Measurements from ENCODE around the gene COX19.

Gene COX19

DNA sequence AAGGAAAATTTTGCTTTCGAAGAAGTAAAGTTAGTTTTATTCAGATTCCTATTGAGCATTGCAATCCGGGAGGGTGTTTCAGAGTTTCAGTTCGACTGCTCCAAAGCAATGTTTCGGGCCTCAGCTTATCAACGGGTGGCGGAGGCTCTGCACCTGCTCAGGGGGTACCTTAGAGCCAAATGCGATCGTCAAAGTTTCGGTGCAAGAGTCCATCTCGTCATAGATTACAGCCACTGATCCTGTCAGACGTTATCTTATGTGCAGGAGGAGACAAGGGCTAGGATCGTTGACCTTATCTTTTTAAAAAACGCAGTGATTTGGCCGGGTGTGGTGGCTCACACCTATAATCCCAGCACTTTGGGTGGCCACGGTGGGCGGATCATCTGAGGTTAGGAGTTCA is 3.8 kb upstream of the COX19 start:
- DNase-seq (ENCODE audit: low read depth): no peak
- H3K4me3 ChIP-seq (ENCODE audit: low read depth, low read length): no peak overlapping the region
- TF ChIP-seq, protein P1, sequence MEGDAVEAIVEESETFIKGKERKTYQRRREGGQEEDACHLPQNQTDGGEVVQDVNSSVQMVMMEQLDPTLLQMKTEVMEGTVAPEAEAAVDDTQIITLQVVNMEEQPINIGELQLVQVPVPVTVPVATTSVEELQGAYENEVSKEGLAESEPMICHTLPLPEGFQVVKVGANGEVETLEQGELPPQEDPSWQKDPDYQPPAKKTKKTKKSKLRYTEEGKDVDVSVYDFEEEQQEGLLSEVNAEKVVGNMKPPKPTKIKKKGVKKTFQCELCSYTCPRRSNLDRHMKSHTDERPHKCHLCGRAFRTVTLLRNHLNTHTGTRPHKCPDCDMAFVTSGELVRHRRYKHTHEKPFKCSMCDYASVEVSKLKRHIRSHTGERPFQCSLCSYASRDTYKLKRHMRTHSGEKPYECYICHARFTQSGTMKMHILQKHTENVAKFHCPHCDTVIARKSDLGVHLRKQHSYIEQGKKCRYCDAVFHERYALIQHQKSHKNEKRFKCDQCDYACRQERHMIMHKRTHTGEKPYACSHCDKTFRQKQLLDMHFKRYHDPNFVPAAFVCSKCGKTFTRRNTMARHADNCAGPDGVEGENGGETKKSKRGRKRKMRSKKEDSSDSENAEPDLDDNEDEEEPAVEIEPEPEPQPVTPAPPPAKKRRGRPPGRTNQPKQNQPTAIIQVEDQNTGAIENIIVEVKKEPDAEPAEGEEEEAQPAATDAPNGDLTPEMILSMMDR (IDR thresholded peaks at IDR 0.05; ENCODE audit: control insufficient read depth, extremely low read depth, insufficient read depth): no peak

DNA sequence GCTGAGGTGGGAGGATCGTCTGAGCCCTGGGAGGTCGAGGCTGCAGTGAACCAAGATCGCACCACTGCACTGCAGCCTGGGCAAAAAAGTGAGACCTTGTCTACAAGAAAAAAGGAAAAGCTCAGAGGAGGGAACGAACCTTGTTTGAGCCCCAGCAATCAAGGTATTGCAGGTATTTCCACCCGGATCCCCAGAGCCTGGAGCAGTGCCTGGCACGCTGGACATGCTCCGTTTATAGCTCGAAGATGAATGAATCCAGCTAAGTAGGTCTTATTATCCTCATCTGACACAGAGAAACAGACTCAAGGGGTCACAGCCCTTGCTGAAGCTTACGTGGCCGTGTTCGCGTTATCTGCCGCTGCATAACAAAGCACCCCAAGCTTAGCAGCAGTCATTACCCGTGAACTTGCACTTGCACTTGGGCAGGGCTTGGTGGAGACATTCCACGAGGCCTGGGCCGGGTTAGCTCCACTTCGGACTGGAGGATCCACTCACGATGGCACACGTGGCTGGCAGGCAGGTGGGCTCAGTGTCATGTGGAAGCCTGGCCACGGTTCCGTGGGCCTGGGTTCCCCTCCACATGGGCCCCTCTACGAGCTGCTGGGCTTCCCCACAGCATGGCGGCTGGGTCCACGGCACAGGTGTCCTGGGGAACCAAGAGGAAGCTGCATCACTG is 3.2 kb upstream of the COX19 start:
- no peak for DNase-seq (ENCODE audit: low read depth)
- no peak overlapping the region for H3K4me3 ChIP-seq (ENCODE audit: low read depth, low read length)
- TF ChIP-seq, protein P1 (IDR thresholded peaks at IDR 0.05; ENCODE audit: control insufficient read depth, extremely low read depth, insufficient read depth): no peak

DNA sequence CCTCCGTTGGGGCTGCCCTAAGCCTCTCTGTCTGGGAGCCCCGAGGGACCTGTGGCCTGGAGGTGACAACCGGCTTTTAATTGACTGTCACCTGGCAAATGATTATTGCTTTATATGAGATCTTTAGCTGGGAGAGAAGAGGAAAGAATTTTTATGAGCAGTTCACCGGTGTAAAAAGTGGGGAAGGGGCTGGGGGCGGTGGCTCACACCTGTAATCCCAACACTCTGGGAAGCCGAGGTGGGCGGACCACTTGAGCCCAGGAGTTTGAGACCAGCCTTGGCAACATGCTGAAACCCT is 2.6 kb upstream of the COX19 start:
- DNase-seq (ENCODE audit: low read depth): no peak
- H3K4me3 ChIP-seq (ENCODE audit: low read depth, low read length): no peak overlapping the region
- TF ChIP-seq, protein P1 (IDR thresholded peaks at IDR 0.05; ENCODE audit: control insufficient read depth, extremely low read depth, insufficient read depth): no peak

DNA sequence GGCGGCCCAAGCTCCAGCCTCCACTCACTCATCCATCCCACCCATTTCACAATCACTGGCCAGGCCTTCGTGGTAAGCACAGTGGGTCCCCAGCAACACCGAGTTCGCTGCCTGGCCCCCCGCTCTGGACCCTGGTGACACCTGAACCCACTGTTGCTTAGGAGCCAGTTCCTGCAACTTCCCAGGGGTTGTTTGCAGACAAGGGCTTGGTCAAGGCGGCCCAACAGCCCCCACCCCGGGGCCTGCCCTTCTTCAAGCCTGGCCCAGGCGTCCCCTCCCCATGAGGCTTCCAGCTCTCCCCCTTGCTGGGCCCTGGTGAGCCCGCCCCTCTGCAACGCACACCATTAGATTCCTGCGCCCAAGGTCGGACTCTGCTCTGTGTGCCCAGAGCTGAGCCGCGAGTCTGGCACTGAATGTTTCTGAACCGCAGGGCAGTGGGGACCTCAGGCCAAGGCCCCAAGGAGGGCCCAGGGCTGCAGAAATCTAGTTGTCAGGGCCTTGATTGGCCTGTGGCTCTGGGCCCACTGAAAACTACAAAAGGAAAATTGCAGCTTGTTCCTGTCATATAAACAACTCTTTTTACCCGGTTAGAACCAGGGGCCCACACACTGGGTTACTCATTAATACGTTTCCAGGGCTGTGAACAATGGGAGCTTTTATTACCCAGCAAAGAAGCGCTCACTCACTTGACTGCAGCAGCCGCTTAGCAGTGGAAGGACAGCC is 2.1 kb upstream of the COX19 start:
- no peak overlapping the region for H3K4me3 ChIP-seq (ENCODE audit: low read depth, low read length)
- TF ChIP-seq, protein P1 (IDR thresholded peaks at IDR 0.05; ENCODE audit: control insufficient read depth, extremely low read depth, insufficient read depth): no peak
- no peak for DNase-seq (ENCODE audit: low read depth)

DNA sequence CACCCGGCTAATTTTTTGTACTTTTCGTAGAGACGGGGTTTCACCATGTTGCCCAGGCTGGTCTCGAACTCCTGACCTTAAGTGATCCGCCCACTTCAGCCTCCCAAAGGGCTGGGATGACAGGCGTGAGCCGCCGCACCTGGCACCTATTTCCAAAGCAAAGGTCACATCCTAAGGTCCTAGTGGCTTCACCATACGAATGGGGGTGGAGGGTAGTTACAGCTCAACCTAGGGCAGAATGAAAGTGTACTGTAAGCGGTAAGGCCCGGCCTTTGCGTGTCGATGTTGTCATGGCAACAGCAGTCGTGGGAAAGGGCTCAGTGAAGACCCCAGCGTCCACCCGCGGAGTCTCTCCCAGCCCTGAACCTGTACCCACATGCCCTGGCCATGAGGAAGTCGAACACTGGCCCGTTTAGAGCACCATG is 1.6 kb upstream of the COX19 start:
- no peak for DNase-seq (ENCODE audit: low read depth)
- H3K4me3 ChIP-seq (ENCODE audit: low read depth, low read length): no peak overlapping the region
- TF ChIP-seq, protein P1 (IDR thresholded peaks at IDR 0.05; ENCODE audit: control insufficient read depth, extremely low read depth, insufficient read depth): no peak

DNA sequence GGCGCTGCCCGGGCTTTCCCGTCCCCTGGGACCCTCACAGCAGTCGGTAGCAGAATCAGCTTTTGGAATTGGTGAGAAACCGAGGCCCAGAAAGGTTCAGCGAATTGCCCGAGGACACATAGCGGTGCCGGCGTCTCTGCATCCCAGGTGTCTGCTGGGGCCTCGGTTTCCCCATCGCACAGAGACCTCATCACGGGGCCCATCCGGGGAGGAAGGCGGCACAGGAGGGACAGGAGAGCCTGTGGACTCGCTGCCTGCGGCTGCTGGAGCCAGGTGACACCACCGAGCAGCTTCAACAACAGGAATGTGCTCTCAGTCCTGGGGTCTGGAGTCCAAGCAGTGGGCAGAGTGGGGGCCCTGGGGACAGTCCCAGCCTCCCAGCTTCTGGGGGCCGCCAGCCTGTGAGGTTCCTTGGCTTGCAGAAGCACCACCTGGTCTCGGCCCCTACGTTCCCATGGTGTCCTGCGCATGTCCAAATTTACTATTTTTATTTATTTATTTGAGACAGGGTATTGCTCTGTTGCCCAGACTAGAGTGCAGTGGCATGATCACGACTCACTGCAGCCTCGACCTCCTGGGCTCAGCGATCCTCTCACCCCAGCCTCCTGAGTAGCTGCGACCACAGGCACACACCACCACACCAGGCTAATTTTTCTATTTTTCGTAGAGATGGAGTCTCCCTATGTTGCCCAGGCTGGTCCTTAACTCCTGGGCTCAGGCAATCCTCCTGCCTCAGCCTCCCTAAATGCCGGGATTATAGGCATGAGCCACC is 539 bp upstream of the COX19 start:
- no peak for DNase-seq (ENCODE audit: low read depth)
- peak overlapping the region; percentile 94 for H3K4me3 ChIP-seq (ENCODE audit: low read depth, low read length)
- TF ChIP-seq, protein P1 (IDR thresholded peaks at IDR 0.05; ENCODE audit: control insufficient read depth, extremely low read depth, insufficient read depth): no peak
